DND-41 (cell line): ENCODE measurements around the gene STARD10.

Source experiments
- EZH2 ChIP-seq: IDR thresholded peaks from 3 replicates; pipeline ENCODE4 v1.6.1; 2012; ENCODE audit warnings: borderline replicate concordance, low read depth, mild to moderate bottlenecking, moderate library complexity, low read length, inconsistent platforms; ENCODE audit not compliant: severe bottlenecking
- TF ChIP-seq, protein P1 (sequence below): IDR thresholded peaks from 2 replicates; pipeline ENCODE4 v1.5.1; 2012; ENCODE audit warnings: borderline replicate concordance, low read length, moderate library complexity, mild to moderate bottlenecking; ENCODE audit not compliant: poor library complexity, severe bottlenecking; ENCODE audit errors: extremely low read depth

- TF ChIP-seq, protein P1, sequence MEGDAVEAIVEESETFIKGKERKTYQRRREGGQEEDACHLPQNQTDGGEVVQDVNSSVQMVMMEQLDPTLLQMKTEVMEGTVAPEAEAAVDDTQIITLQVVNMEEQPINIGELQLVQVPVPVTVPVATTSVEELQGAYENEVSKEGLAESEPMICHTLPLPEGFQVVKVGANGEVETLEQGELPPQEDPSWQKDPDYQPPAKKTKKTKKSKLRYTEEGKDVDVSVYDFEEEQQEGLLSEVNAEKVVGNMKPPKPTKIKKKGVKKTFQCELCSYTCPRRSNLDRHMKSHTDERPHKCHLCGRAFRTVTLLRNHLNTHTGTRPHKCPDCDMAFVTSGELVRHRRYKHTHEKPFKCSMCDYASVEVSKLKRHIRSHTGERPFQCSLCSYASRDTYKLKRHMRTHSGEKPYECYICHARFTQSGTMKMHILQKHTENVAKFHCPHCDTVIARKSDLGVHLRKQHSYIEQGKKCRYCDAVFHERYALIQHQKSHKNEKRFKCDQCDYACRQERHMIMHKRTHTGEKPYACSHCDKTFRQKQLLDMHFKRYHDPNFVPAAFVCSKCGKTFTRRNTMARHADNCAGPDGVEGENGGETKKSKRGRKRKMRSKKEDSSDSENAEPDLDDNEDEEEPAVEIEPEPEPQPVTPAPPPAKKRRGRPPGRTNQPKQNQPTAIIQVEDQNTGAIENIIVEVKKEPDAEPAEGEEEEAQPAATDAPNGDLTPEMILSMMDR = no peak
- no peak for TF ChIP-seq EZH2
Measured at GRCh38 chr11:72726266-72727220, 67.3 kb downstream of the STARD10 start.
